Measurements from ENCODE around the gene ZSWIM8.

DNA sequence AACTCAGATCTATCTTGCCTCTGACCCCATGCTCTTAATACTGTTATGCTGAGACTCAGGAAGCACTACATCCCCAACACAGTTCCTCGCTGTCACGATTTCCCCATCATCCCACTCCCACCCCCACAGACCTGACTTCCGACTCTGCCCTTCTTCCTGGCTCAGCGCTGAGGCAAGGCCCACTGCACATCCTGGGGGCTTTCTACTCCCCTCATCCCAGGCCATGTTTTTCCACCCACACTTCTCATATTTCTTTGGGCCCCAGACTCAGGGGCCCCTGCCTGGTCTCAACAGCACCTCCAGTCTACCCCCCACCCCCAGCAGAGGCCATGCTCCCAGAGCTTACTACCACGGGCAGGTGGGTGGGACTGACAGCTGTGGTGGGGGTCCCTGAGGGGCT is 33.7 kb downstream of the ZSWIM8 start:
- TF ChIP-seq ZNF776 (tag by site-specific recombination; IDR thresholded peaks at IDR 0.05; ENCODE audit: borderline replicate concordance), result no peak
- TF ChIP-seq, protein P1, sequence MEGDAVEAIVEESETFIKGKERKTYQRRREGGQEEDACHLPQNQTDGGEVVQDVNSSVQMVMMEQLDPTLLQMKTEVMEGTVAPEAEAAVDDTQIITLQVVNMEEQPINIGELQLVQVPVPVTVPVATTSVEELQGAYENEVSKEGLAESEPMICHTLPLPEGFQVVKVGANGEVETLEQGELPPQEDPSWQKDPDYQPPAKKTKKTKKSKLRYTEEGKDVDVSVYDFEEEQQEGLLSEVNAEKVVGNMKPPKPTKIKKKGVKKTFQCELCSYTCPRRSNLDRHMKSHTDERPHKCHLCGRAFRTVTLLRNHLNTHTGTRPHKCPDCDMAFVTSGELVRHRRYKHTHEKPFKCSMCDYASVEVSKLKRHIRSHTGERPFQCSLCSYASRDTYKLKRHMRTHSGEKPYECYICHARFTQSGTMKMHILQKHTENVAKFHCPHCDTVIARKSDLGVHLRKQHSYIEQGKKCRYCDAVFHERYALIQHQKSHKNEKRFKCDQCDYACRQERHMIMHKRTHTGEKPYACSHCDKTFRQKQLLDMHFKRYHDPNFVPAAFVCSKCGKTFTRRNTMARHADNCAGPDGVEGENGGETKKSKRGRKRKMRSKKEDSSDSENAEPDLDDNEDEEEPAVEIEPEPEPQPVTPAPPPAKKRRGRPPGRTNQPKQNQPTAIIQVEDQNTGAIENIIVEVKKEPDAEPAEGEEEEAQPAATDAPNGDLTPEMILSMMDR (tag by site-specific recombination; IDR thresholded peaks at IDR 0.05), result no peak
- TF ChIP-seq ZNF654 (tag by site-specific recombination; IDR thresholded peaks at IDR 0.05; ENCODE audit: low read depth), result no peak
- no peak for TF ChIP-seq GLIS1 (tag by site-specific recombination; IDR thresholded peaks at IDR 0.05)

Measured in HEK293 (cell line).